Right lobe of liver (tissue), 6 donors: ENCODE data around the gene HEMK1. TPM values are rescaled to one million over a fixed set of nuclear protein-coding genes. Genes with fewer than 3 reads are reported as not detected.
A peak's percentile ranks its signal among the peaks of the same experiment; 100 is the strongest.

Source experiments
- ATAC-seq, 4 donors: fragments of 200-7000 bp; cut with Tn5 transposase; one replicate each; pipeline ENCODE4 v1.9.1; 2020; ENCODE audit warnings: mild to moderate bottlenecking in 4 of 4, moderate library complexity in 4 of 4
- DNase-seq, 3 donors: peaks; one replicate each; pipeline ENCODE4 v3.0.0-alpha.2; 2020
- H3K27ac ChIP-seq, 3 donors: fragments of 200-600 bp; one replicate each; pipeline ENCODE4 v1.8.0; 2022
- H3K27me3 ChIP-seq, 2 donors: fragments of 200-600 bp; one replicate each; pipeline ENCODE4 v1.8.0; 2022
- H3K36me3 ChIP-seq, 4 donors: fragments of 200-600 bp; sonication (generic) in 1 of 4; one replicate each; pipeline versions ENCODE4 v1.5.1 to v1.8.0; 2017 to 2022; ENCODE audit warnings: control low read depth in 1 of 4
- H3K4me1 ChIP-seq, 4 donors: fragments of 200-600 bp; sonication (generic) in 1 of 4; one replicate each; pipeline versions ENCODE4 v1.5.1 to v1.8.0; 2017 to 2022; ENCODE audit warnings: control low read depth in 1 of 4
- H3K4me3 ChIP-seq, 3 donors: fragments of 200-600 bp; one replicate each; pipeline ENCODE4 v1.8.0; 2022
- H3K9me3 ChIP-seq, 4 donors: fragments of 200-600 bp; sonication (generic) in 1 of 4; one replicate each; pipeline versions ENCODE4 v1.5.1 to v1.8.0; 2017 to 2022; ENCODE audit warnings: control low read depth in 1 of 4
- POLR2A ChIP-seq: fragments of 450-650 bp; IDR thresholded peaks from one replicate; pipeline ENCODE4 v1.6.1; 2017; ENCODE audit warnings: antibody characterized with exemption, mild to moderate bottlenecking
- WGBS: methylation state at CpG from one replicate; pipeline ENCODE4 v1.1.6; 2018; ENCODE audit warnings: low coverage, low lambda C conversion rate; ENCODE audit not compliant: insufficient coverage; ENCODE audit errors: missing lambda C conversion rate; 5-methylcytosine and 5-hydroxymethylcytosine counted together
- intact Hi-C, 2 donors: fragments of 100-400 bp; cut with DNase I; formaldehyde crosslinking; loops; one replicate each; pipeline versions ENCODE4 v1.11.2 to v1.14.1; 2022
- total RNA-seq, 6 experiments: library from RNA; depleted of rRNA in 2 of 6; stranded (reverse); fragments of >200 nt in 2 of 6; fragmentation: NEBNext Ultra II Directional in 3 of 6; extraction: Animal tissue kit (Norgen Biotek cat#: 25700) in 3 of 6; gene quantifications; one replicate each; pipeline versions ENCODE4 v1.1.0 to v1.2.4, GENCODE V29; 2016 to 2023
- TF ChIP-seq, protein P1 (sequence below), 4 donors: fragments of 200-600 bp in 3 of 4; fragments of 450-650 bp in 1 of 4; IDR thresholded peaks; one replicate each; pipeline versions ENCODE4 v1.5.1 to v1.8.0; 2016 to 2022; ENCODE audit warnings: antibody characterized with exemption in 4 of 4, mild to moderate bottlenecking in 2 of 4
- donor health status: DM: no; HTN: yes; CAD: no.
- donor health status: DM: no; HTN: no; CAD: no.
- donor health status: DM: no; HTN: no; CAD: no.
- donor health status: DM: no; HTN: yes; CAD: no.
- donor health status: DM: no; HTN: yes; CAD: no.

HEMK1 gene
- total RNA-seq, 6 experiments from 2014 or later: 10.5 to 19.4 (median 14.0) TPM

- Histone ChIP-seq H3K4me3 (peak overlapping the region in 2 of 3 donors; percentile 14 to 21), H3K9me3 (no peaks in the 10 kb centered on the region), H3K27me3 (no peaks in the 10 kb centered on the region), H3K36me3 (peaks cover 0 to 20% (median 6%) of the 10 kb centered on the region in 4 donors), H3K4me1 (peaks cover 3 to 78% (median 38%) of the 10 kb centered on the region in 4 donors), H3K27ac (peak overlapping the region; percentile 77 to 97 (median 84))
- TF ChIP-seq, protein P1, sequence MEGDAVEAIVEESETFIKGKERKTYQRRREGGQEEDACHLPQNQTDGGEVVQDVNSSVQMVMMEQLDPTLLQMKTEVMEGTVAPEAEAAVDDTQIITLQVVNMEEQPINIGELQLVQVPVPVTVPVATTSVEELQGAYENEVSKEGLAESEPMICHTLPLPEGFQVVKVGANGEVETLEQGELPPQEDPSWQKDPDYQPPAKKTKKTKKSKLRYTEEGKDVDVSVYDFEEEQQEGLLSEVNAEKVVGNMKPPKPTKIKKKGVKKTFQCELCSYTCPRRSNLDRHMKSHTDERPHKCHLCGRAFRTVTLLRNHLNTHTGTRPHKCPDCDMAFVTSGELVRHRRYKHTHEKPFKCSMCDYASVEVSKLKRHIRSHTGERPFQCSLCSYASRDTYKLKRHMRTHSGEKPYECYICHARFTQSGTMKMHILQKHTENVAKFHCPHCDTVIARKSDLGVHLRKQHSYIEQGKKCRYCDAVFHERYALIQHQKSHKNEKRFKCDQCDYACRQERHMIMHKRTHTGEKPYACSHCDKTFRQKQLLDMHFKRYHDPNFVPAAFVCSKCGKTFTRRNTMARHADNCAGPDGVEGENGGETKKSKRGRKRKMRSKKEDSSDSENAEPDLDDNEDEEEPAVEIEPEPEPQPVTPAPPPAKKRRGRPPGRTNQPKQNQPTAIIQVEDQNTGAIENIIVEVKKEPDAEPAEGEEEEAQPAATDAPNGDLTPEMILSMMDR (IDR thresholded peaks at IDR 0.05): no peak
- TF ChIP-seq POLR2A: peak; percentile 29
- ATAC-seq (peak; percentile 22 to 60 (median 48)), DNase-seq (peak; percentile 74 to 89 (median 87))
- intact Hi-C loops: no loop called here
- WGBS: 34% methylated on average over 4 of the region's 5 CpGs
These were observed 36.6 kb downstream of the HEMK1 start for GRCh38 chr3:50605901-50606326.

- Histone ChIP-seq H3K27ac (peak overlapping the region; percentile 77 to 97 (median 84)), H3K36me3 (peaks cover 0 to 20% (median 6%) of the 10 kb centered on the region in 4 donors), H3K27me3 (no peaks in the 10 kb centered on the region), H3K4me3 (peak overlapping the region; percentile 8 to 93 (median 21)), H3K4me1 (peaks cover 0 to 72% (median 33%) of the 10 kb centered on the region in 4 donors), H3K9me3 (no peaks in the 10 kb centered on the region)
- intact Hi-C loops: no loop called here
- 0% methylated on average over 1 of the region's 6 CpGs for WGBS
- TF ChIP-seq POLR2A: no peak
- TF ChIP-seq, protein P1 (IDR thresholded peaks at IDR 0.05): no peak
- no peak for ATAC-seq
- no peak for DNase-seq
These were observed 37.3 kb downstream of the HEMK1 start for GRCh38 chr3:50606596-50606995.

DNA sequence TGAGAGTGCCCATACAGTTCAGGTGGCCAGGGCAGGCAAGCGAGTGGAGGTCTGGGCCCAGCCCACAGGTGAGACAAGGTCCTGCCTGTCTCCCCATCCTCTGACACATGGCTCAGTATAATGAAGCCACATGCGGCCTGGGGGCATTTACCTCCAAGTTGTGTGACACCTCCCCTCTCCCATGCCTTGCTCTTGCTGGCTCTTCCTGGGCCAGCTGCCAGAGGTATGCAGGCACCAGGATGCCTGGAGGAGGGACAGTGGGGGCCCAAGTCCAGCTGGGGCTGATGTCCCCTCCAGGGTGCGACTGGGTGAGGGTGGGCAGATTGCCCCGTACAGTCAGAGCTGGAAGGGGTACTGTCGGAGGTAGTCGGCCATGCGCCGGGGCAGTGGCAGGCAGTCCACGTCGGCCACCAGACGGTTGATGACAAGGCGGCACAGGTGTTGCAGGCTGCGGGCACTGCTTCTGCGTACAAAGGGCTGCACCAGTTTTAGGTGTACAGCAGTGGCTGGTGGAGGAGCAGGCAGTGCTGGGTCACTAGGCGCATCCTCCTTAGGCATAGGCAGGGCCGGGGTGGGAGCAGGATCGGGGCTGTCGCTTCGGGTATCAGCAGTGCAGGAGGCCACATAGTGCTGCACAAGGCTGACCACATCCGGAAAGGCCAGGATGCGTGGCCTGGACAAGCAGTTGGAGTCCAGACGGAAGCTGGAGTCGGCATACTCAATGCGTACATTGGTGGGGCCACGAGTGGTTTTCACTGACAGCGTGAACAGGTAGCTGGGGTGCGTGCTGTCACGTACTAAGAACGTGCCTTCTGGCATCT is 38.2 kb downstream of the HEMK1 start:
- peak overlapping the region in 2 of 3 donors; percentile 8 to 93 for H3K4me3 ChIP-seq
- intact Hi-C loops: no loop called here
- H3K9me3 ChIP-seq: no peaks in the 10 kb centered on the region
- peak overlapping the region in 2 of 3 donors; percentile 84 to 97 for H3K27ac ChIP-seq
- ATAC-seq: peak in 1 of 4 donors; percentile 0
- WGBS: 80% methylated on average over 17 of the region's 29 CpGs
- peaks cover 0 to 20% (median 6%) of the 10 kb centered on the region in 4 donors for H3K36me3 ChIP-seq
- no peaks in the 10 kb centered on the region for H3K27me3 ChIP-seq
- TF ChIP-seq, protein P1 (IDR thresholded peaks at IDR 0.05): no peak
- TF ChIP-seq POLR2A: no peak
- H3K4me1 ChIP-seq: peaks cover 0 to 66% (median 28%) of the 10 kb centered on the region in 4 donors
- DNase-seq: peak in 1 of 3 donors; percentile 65

- Histone ChIP-seq H3K9me3 (no peaks in the 10 kb centered on the region), H3K27me3 (no peaks in the 10 kb centered on the region), H3K4me1 (peaks cover 0 to 68% (median 28%) of the 10 kb centered on the region in 4 donors), H3K27ac (peak overlapping the region in 2 of 3 donors; percentile 15 to 97), H3K4me3 (peak overlapping the region in 2 of 3 donors; percentile 13 to 93), H3K36me3 (peaks cover 0 to 20% (median 6%) of the 10 kb centered on the region in 4 donors)
- TF ChIP-seq, protein P1 (IDR thresholded peaks at IDR 0.05): no peak
- TF ChIP-seq POLR2A: no peak
- intact Hi-C loops: no loop called here
- ATAC-seq (no peak), DNase-seq (no peak)
- 50% methylated on average over 1 of the region's 7 CpGs for WGBS
These were observed 39.0 kb downstream of the HEMK1 start for GRCh38 chr3:50608278-50608677.
